Liver (tissue), 3 donors: Measurements from ENCODE around the gene PEAK1.
A peak's percentile ranks its signal among the peaks of the same experiment; 100 is the strongest.

Source experiments
- FOXA1 ChIP-seq: IDR thresholded peaks from 2 replicates; pipeline ENCODE4 v1.6.1; 2016; ENCODE audit warnings: antibody characterized with exemption
- FOXA2 ChIP-seq: IDR thresholded peaks from 2 replicates; pipeline ENCODE4 v1.6.1; 2016; ENCODE audit warnings: antibody characterized with exemption
- GABPA ChIP-seq, 2 donors: IDR thresholded peaks in 1 of 2; conservative IDR thresholded peaks in 1 of 2; 2 replicates each; pipeline ENCODE4 v1.6.1; 2016; ENCODE audit warnings: antibody characterized with exemption in 2 of 2, mild to moderate bottlenecking in 1 of 2, moderate library complexity in 1 of 2
- JUND ChIP-seq, 2 donors: IDR thresholded peaks; 2 replicates each; pipeline ENCODE4 v1.6.1; 2016; ENCODE audit warnings: antibody characterized with exemption in 2 of 2
- NR2F2 ChIP-seq: IDR thresholded peaks from 2 replicates; pipeline ENCODE4 v1.6.1; 2016; ENCODE audit warnings: antibody characterized with exemption
- RAD21 ChIP-seq, 2 donors: IDR thresholded peaks; 2 replicates each; pipeline ENCODE4 v1.6.1; 2016; ENCODE audit warnings: antibody characterized with exemption in 2 of 2, mild to moderate bottlenecking in 2 of 2
- RXRA ChIP-seq, 2 donors: IDR thresholded peaks; 2 replicates each; pipeline ENCODE4 v1.6.1; 2017 to 2018; ENCODE audit warnings: antibody characterized with exemption in 2 of 2, mild to moderate bottlenecking in 1 of 2
- SP1 ChIP-seq: IDR thresholded peaks from 2 replicates; pipeline ENCODE4 v1.6.1; 2018; ENCODE audit warnings: antibody characterized with exemption, mild to moderate bottlenecking
- TAF1 ChIP-seq: conservative IDR thresholded peaks from 2 replicates; pipeline ENCODE4 v1.6.1; 2016; ENCODE audit warnings: antibody characterized with exemption, mild to moderate bottlenecking
- YY1 ChIP-seq: IDR thresholded peaks from 2 replicates; pipeline ENCODE4 v1.6.1; 2016; ENCODE audit warnings: antibody characterized with exemption, mild to moderate bottlenecking
- TF ChIP-seq, protein P1 (sequence below): fragments of 150-350 bp; IDR thresholded peaks from 2 replicates; pipeline ENCODE4 v1.5.1; 2017; ENCODE audit warnings: improper control_type of control experiment, low read depth, low read length; ENCODE audit not compliant: missing input control
- TF ChIP-seq, protein P2 (sequence below): IDR thresholded peaks from 2 replicates; pipeline ENCODE4 v1.6.1; 2016; ENCODE audit warnings: antibody characterized with exemption, mild to moderate bottlenecking
- TF ChIP-seq, protein P3 (sequence below): IDR thresholded peaks from 2 replicates; pipeline ENCODE4 v1.6.1; 2016; ENCODE audit warnings: antibody characterized with exemption
- TF ChIP-seq, protein P4 (sequence below): IDR thresholded peaks from 2 replicates; pipeline ENCODE4 v1.6.1; 2016; ENCODE audit warnings: antibody characterized with exemption
- donor health status: healthy.
- donor health status: healthy.

DNA sequence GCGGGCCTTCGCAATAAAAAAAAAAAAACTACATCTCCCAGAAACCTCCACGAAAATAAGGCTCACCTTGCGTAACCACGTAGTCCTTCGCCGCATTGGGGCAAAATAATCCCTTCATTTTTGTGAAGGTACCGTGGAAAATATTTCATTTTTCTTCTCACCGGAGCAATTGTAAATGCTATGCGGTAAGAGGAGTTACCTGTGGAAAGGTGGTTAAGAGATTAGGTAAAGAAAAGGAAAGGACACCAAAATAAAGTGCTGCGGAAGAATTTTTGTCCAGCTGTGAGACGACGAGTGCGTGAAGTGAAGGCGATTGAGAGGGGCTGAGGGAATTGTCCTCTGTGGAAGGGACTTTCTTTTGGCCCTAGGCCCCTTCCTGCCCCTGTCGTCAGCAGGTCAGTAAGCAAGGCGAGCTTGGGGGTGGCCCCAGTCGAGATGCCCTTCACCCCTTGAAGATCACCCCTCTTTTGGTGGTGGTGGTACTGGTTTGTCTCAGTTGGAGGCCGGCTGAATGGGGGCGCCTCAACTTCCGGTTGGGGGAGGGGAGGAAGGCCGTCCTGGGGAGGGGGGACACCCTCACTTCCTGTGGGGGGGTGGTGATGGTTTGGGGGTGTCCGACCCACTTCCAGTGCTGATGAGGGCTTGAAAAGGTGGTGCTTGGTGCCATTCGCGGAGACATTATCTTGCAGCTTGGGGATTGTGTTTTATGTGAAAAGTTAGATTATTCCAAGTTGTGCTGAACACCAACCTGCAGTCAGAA, 886 bp upstream of the PEAK1 start, which contains the start of gene HMG20A:
- TF ChIP-seq YY1, result peak; percentile 64
- TF ChIP-seq, protein P1, sequence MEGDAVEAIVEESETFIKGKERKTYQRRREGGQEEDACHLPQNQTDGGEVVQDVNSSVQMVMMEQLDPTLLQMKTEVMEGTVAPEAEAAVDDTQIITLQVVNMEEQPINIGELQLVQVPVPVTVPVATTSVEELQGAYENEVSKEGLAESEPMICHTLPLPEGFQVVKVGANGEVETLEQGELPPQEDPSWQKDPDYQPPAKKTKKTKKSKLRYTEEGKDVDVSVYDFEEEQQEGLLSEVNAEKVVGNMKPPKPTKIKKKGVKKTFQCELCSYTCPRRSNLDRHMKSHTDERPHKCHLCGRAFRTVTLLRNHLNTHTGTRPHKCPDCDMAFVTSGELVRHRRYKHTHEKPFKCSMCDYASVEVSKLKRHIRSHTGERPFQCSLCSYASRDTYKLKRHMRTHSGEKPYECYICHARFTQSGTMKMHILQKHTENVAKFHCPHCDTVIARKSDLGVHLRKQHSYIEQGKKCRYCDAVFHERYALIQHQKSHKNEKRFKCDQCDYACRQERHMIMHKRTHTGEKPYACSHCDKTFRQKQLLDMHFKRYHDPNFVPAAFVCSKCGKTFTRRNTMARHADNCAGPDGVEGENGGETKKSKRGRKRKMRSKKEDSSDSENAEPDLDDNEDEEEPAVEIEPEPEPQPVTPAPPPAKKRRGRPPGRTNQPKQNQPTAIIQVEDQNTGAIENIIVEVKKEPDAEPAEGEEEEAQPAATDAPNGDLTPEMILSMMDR, result no peak
- TF ChIP-seq RXRA (IDR thresholded peaks at IDR 0.05), result peak; percentile 9 to 25
- peak; percentile 55 for TF ChIP-seq TAF1
- TF ChIP-seq FOXA1, result no peak
- TF ChIP-seq JUND (IDR thresholded peaks at IDR 0.05), result peak in 1 of 2 donors; percentile 52
- peak; percentile 80 to 89 for TF ChIP-seq GABPA (IDR thresholded peaks at IDR 0.05 in 1 of 2, conservative IDR thresholded peaks at IDR 0.05 in 1 of 2)
- TF ChIP-seq, protein P2, sequence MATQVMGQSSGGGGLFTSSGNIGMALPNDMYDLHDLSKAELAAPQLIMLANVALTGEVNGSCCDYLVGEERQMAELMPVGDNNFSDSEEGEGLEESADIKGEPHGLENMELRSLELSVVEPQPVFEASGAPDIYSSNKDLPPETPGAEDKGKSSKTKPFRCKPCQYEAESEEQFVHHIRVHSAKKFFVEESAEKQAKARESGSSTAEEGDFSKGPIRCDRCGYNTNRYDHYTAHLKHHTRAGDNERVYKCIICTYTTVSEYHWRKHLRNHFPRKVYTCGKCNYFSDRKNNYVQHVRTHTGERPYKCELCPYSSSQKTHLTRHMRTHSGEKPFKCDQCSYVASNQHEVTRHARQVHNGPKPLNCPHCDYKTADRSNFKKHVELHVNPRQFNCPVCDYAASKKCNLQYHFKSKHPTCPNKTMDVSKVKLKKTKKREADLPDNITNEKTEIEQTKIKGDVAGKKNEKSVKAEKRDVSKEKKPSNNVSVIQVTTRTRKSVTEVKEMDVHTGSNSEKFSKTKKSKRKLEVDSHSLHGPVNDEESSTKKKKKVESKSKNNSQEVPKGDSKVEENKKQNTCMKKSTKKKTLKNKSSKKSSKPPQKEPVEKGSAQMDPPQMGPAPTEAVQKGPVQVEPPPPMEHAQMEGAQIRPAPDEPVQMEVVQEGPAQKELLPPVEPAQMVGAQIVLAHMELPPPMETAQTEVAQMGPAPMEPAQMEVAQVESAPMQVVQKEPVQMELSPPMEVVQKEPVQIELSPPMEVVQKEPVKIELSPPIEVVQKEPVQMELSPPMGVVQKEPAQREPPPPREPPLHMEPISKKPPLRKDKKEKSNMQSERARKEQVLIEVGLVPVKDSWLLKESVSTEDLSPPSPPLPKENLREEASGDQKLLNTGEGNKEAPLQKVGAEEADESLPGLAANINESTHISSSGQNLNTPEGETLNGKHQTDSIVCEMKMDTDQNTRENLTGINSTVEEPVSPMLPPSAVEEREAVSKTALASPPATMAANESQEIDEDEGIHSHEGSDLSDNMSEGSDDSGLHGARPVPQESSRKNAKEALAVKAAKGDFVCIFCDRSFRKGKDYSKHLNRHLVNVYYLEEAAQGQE, result no peak
- TF ChIP-seq, protein P3, sequence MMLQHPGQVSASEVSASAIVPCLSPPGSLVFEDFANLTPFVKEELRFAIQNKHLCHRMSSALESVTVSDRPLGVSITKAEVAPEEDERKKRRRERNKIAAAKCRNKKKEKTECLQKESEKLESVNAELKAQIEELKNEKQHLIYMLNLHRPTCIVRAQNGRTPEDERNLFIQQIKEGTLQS, result no peak
- TF ChIP-seq RAD21 (IDR thresholded peaks at IDR 0.05), result no peak
- TF ChIP-seq SP1, result no peak
- TF ChIP-seq, protein P4, sequence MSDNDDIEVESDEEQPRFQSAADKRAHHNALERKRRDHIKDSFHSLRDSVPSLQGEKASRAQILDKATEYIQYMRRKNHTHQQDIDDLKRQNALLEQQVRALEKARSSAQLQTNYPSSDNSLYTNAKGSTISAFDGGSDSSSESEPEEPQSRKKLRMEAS, result no peak
- TF ChIP-seq FOXA2, result no peak
- peak; percentile 57 for TF ChIP-seq NR2F2
